HG03520 (cell line): ENCODE results near the gene ALG10.
"Not testable (repeated sequence)": the region's sequence is repeated elsewhere in the genome, so short reads cannot be mapped to it uniquely, and the experiment has no call there.

Experiments used
- ATAC-seq: cut with Tn5 transposase; IDR thresholded peaks from one replicate; pipeline ENCODE4 v1.9.1; 2021; ENCODE audit warnings: mild to moderate bottlenecking, moderate library complexity; ENCODE audit not compliant: unreplicated experiment

Gene ALG10, protein sequence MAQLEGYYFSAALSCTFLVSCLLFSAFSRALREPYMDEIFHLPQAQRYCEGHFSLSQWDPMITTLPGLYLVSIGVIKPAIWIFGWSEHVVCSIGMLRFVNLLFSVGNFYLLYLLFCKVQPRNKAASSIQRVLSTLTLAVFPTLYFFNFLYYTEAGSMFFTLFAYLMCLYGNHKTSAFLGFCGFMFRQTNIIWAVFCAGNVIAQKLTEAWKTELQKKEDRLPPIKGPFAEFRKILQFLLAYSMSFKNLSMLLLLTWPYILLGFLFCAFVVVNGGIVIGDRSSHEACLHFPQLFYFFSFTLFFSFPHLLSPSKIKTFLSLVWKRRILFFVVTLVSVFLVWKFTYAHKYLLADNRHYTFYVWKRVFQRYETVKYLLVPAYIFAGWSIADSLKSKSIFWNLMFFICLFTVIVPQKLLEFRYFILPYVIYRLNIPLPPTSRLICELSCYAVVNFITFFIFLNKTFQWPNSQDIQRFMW

GRCh38 chr12:34022079-34022830 lies at the start of gene ALG10:
Gene ALG10 (plus strand): TSS chr12:34022496. CDS start chr12:34022600, 104 bp downstream.
- ATAC-seq, result peak; percentile 99

DNA sequence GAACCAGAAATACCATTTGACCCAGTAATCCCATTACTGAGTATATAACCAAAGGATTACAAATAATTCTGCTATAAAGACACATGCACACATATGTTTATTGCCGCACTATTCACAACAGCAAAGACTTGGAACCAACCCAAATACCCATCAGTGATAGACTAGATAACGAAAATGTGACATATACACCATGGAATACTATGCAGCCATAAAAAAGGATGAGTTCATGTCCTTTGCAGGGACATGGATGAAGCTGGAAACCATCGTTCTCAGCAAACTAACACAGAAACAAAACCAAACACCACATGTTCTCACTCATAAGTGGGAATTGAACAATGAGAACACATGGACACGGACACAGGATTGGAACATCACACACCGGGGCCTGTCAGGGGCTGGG lies 49.4 kb upstream of the ALG10 start:
- ATAC-seq, result not testable (repeated sequence)

DNA sequence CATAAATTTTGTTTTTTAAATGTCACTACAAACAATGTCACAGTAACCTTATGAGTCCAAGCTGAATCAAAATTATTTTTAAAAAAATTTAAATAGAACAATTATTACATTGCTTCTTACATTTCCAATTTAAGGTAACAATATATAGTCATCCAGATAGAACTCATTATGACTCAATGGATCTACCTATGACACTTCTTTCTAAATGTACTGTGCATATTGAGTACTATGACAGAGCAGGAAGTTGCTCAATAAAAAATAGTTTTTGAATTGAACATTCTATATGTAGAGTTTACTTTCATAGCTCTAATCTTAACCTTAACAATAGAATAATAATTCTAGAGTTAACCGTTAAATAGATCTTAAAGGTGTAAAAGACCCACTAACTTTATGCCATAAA lies 44.4 kb upstream of the ALG10 start:
- ATAC-seq, result no peak

GRCh38 chr12:33988197-33988805 lies 34.0 kb upstream of the ALG10 start:
- ATAC-seq, result no peak

DNA sequence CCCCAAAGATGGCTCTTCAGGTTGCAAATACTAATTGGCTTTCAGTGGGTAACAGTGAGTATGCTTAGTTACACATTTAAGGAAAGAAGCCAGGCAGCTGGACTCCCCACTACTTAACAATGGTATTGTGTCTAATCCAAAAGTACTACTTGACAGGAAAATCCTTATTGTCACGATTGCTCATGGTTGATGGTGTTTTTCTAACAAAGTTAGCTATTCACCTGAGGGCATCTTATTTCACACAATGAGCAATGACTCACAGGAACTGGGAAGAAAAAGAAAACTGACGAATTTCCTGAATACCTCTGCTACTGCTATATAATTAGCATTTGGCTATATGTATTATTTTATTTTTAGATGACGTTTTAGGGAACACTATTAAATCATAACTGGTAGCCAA lies 33.4 kb upstream of the ALG10 start:
- no peak for ATAC-seq

DNA sequence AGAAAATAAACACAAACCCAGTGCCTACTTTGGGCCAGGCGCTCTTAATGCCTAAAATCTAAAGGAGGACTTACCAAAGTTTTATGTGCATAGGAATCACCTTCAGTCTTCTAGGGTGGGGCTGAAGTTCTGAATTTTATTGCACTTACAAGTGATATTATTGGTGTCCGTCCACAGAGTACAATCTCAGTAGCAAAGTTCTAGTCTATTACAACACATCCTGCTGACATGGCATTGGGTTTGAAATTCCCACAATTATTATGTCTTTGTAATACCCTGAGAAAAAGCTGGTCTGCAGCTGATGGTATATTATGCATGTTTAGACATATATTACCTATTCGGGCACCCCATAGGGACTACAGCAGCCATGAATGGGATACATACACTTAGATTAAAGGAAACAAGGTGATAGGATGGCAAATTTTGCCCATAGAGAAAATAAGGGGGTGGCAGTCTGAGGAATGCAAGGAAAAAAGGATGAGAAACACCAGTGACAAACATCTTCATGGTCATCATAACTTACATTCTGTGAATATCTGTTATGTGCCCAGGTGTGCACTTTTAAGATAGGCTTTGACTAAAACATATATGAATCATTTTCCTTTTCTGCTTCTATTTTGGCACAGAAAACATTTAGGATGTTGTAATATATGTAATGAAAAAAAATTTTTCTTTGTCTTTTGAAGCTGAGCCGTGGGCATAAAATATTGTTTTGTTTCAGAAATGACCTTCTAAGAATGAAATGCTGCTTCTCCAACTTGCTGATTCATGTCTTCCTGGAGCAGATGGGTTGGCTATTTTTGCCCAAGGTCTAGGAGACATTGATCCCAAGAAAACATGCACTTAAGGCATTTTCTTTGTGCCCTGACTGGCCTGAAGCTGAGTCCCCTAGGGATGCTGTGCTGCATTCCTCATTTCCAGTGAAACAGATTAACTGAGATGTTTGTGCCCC lies 27.2 kb upstream of the ALG10 start:
- no peak for ATAC-seq

- not testable (repeated sequence) for ATAC-seq
These were observed 13.5 kb upstream of the ALG10 start for GRCh38 chr12:34008835-34009234.

DNA sequence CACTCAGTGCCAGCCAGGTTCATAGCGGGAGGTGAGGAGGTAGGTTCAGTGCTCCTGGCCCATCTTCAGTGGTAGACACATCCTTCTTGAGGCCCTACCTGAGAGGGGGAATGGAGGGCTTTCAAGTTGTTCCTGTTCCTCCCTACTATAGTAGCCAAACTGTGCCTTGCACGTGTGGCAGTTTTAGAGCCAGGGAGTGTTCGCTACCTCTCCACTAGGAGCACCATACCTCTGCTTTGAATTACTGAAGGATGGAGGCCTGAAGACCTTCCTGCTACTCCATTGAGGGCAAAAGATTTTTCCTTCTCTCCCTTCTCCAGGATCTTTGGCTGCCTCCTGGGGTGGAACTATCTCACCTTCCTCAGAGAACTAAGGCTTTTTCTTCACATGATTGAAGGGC lies 5.9 kb upstream of the ALG10 start:
- ATAC-seq, result no peak

DNA sequence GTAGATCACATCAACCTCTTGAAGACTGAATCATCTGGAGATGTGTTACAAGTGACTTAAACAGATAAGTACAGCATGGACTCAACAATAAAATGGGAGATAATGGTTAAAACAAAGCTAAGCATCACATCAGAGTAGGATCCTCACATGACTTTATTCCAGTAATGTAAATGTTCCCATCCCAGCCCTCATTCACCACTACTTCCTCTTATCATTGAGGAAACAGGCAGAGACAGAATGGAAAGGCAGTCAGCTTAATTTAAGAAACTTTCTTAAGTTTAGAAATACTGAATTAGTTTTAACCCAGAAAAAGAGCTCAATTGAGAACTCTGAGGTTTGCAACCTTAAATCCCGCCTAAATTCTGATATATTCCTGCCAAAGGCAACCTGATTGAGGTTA lies 1.2 kb upstream of the ALG10 start:
- no peak for ATAC-seq

DNA sequence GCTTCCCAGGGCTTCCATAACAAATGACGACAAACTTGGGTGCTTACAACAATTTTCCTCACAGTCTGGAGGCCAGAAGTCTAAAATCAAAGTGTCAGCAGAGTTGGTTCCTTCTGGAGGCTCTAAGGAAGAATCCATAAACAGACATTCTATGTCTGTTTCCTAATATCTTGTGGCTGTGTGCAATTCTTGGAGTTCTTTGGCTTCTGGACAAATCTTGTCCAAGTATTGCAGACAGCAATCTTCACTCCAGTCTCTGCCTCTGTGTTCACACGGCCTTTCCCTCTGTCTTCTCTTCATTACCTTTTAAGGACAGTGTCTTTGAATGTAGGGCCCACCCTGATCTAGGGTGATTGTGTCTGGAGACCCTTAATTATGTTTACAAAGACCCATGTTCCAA lies 5.4 kb downstream of the ALG10 start:
- ATAC-seq, result not testable (repeated sequence)

GRCh38 chr12:34030591-34030990 lies 8.3 kb downstream of the ALG10 start:
- ATAC-seq, result no peak

DNA sequence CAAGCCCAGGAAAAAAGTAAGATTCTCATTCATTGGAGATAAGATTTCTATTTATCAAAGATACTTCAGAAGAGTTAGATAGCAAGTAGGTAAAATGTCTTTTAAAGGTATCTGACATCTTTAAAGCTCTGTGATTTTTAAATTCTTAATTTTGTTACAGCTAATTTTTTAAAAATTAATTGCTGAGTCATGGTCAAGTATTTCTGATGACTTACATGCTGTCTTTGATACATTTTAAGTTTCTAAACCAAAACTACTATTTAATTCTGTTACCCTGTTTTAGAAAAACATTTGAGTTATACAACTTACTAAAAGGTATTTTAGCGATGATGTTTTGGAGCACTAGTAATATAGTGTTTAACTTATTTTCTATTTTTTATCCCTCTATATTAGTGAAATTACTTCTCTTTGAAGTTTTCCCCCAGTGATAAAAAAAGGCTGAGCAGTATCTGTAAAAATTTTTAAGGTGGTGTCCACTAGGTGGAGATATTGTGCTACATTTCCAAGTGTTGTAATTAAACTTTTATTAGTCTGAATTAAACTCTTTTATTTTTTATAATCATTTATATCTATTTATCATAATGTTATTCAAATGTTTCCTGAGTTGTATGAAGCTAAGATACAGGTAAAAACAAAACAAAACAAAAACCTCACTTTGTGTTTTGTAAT lies 11.5 kb downstream of the ALG10 start:
- no peak for ATAC-seq

- not testable (repeated sequence) for ATAC-seq
These were observed 16.1 kb downstream of the ALG10 start for GRCh38 chr12:34038357-34038756.

- ATAC-seq, result no peak
These were observed 24.3 kb downstream of the ALG10 start for GRCh38 chr12:34046570-34046969.

GRCh38 chr12:34047855-34048254 lies 25.6 kb downstream of the ALG10 start:
- not testable (repeated sequence) for ATAC-seq

GRCh38 chr12:34048714-34049113 lies 26.4 kb downstream of the ALG10 start:
- ATAC-seq, result no peak

DNA sequence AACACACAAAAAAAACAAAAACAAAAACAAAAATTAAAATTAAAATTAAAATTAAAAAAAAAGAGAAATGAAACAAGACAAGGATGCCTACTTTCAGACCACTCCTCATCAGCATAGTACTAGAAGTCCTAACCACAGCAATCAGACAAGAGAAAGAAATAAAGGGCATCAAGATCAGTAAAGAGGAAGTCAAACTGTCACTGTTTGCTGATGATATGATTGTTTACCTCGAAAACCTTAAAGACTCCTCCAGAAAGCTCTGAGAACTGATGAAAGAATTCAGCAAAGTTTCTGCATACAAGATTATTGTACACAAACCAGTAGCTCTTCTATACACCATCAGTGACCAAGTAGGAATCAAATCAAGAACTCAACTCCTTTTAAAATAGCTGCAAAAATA lies 29.2 kb downstream of the ALG10 start:
- ATAC-seq, result no peak

DNA sequence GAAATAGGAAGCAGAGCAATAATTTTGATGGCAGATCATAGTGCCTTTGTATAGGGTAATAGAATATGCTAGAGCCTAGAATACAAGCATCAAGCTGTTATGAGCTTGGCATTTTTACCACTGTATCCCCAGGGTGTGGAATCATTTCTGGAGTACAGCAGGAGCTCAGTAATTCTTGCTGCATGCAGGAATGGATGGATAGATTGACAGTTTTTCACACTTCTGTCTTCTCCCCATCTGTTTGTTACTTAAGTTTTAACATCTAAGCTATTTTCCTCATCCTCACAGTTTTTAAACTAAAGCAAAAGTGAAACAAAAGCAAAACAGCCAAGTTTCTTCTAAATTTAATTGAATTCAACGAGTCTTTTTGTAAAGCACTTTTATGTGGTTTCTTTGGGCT lies 32.6 kb downstream of the ALG10 start:
- no peak for ATAC-seq
